ENCODE measurements around the gene CBX7. TPM values are rescaled to one million over a fixed set of nuclear protein-coding genes. Genes with fewer than 3 reads are reported as not detected.

CBX7 gene
- total and polyA plus RNA-seq, 2 donors from 2014 or later = 39.3 to 65.2 TPM

- peaks cover 7 to 48% (median 37%) of the 10 kb centered on the region in 3 donors for H3K4me1 ChIP-seq (ENCODE audit: control insufficient read depth in 2 of 3, insufficient read depth in 2 of 3, low read depth in 1 of 3, low read length in 3 of 3)
- H3K27me3 ChIP-seq (ENCODE audit: control insufficient read depth, insufficient read depth, low read length) = no peaks in the 10 kb centered on the region
- TF ChIP-seq CTCF (IDR thresholded peaks at IDR 0.05; ENCODE audit: borderline replicate concordance, extremely low read depth, insufficient read depth) = no peak
- DNase-seq = no peak
- no peak overlapping the region for H3K9ac ChIP-seq (ENCODE audit: low read length in 3 of 3)
- H3K36me3 ChIP-seq (ENCODE audit: control insufficient read depth in 2 of 3, insufficient read depth in 3 of 3, low read length in 3 of 3) = no peaks in the 10 kb centered on the region
- FAIRE-seq = no peak
- intact Hi-C loops (cut with DNase I) = no loop called here
- H3K9me3 ChIP-seq (ENCODE audit: control insufficient read depth in 2 of 3, insufficient read depth in 1 of 3, low read length in 3 of 3) = no peaks in the 10 kb centered on the region
- H3K4me3 ChIP-seq (ENCODE audit: low read length in 3 of 3) = no peak overlapping the region
- peak overlapping the region; percentile 85 to 97 for H3K27ac ChIP-seq (ENCODE audit: low read depth in 2 of 2, low read length in 2 of 2)
These were observed 26.0 kb upstream of the CBX7 start for GRCh38 chr22:39178206-39179111.

DNA sequence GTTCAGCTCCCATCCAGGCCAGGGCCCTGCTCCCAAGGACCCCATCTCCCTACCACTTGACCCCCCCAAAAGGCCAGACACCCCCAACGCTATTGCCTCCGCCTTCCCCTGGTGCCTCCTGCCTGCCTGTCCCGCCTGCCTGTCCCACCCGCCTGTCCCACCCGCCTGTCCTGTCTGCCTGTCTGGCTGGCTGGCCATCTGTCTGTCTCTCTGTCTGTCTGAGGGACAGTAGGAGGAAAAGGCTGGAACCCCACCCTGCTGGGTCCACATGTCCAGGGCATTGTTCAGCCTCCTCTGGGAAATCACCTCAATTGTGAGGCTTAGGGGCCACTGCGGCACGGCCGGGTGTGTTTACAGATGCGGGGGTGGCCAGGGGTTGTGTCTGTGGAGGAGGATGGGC is 25.3 kb upstream of the CBX7 start:
- H3K4me3 ChIP-seq (ENCODE audit: low read length in 3 of 3) = no peak overlapping the region
- DNase-seq (peak in 1 of 5 donors; percentile 53), FAIRE-seq (no peak)
- H3K9me3 ChIP-seq (ENCODE audit: control insufficient read depth in 2 of 3, insufficient read depth in 1 of 3, low read length in 3 of 3) = no peaks in the 10 kb centered on the region
- peaks cover 7 to 55% (median 44%) of the 10 kb centered on the region in 3 donors for H3K4me1 ChIP-seq (ENCODE audit: control insufficient read depth in 2 of 3, insufficient read depth in 2 of 3, low read depth in 1 of 3, low read length in 3 of 3)
- no peaks in the 10 kb centered on the region for H3K36me3 ChIP-seq (ENCODE audit: control insufficient read depth in 2 of 3, insufficient read depth in 3 of 3, low read length in 3 of 3)
- no peak overlapping the region for H3K9ac ChIP-seq (ENCODE audit: low read length in 3 of 3)
- TF ChIP-seq CTCF (IDR thresholded peaks at IDR 0.05; ENCODE audit: borderline replicate concordance, extremely low read depth, insufficient read depth) = no peak
- intact Hi-C loops (cut with DNase I) = no loop called here
- H3K27me3 ChIP-seq (ENCODE audit: control insufficient read depth, insufficient read depth, low read length) = no peaks in the 10 kb centered on the region
- peak overlapping the region; percentile 85 to 97 for H3K27ac ChIP-seq (ENCODE audit: low read depth in 2 of 2, low read length in 2 of 2)

- Histone ChIP-seq H3K36me3 (ENCODE audit: control insufficient read depth in 2 of 3, insufficient read depth in 3 of 3, low read length in 3 of 3) (no peaks in the 10 kb centered on the region), H3K9me3 (ENCODE audit: control insufficient read depth in 2 of 3, insufficient read depth in 1 of 3, low read length in 3 of 3) (no peaks in the 10 kb centered on the region), H3K9ac (ENCODE audit: low read length in 3 of 3) (no peak overlapping the region), H3K4me1 (ENCODE audit: control insufficient read depth in 2 of 3, insufficient read depth in 2 of 3, low read depth in 1 of 3, low read length in 3 of 3) (peaks cover 7 to 55% (median 44%) of the 10 kb centered on the region in 3 donors), H3K27me3 (ENCODE audit: control insufficient read depth, insufficient read depth, low read length) (no peaks in the 10 kb centered on the region), H3K4me3 (ENCODE audit: low read length in 3 of 3) (no peak overlapping the region), H3K27ac (ENCODE audit: low read depth in 2 of 2, low read length in 2 of 2) (peak overlapping the region; percentile 85 to 97)
- TF ChIP-seq CTCF (IDR thresholded peaks at IDR 0.05; ENCODE audit: borderline replicate concordance, extremely low read depth, insufficient read depth) = no peak
- FAIRE-seq = no peak
- intact Hi-C loops (cut with DNase I) = no loop called here
- no peak for DNase-seq
These were observed 24.9 kb upstream of the CBX7 start for GRCh38 chr22:39177456-39177775.
